T-helper 22 cell (primary cell): ENCODE data around the gene ARNT2.

Experiments
- DNase-seq: peaks from one replicate; pipeline ENCODE4 v3.0.0-alpha.2; 2020; ENCODE audit warnings: low read depth

ARNT2 gene

GRCh38 chr15:80578871-80579270 is 174.7 kb downstream of the ARNT2 start:
- DNase-seq, result no peak

- DNase-seq, result no peak
Measured at GRCh38 chr15:80579611-80580010, 175.4 kb downstream of the ARNT2 start.

- no peak for DNase-seq
Measured at GRCh38 chr15:80580106-80580505, 175.9 kb downstream of the ARNT2 start.

- DNase-seq, result no peak
Measured at GRCh38 chr15:80580536-80581260, 176.5 kb downstream of the ARNT2 start.

GRCh38 chr15:80581976-80582375 is 177.8 kb downstream of the ARNT2 start:
- no peak for DNase-seq

GRCh38 chr15:80582816-80583423 is 178.7 kb downstream of the ARNT2 start:
- DNase-seq, result no peak

- no peak for DNase-seq
Measured at GRCh38 chr15:80584561-80584964, 180.4 kb downstream of the ARNT2 start.

- DNase-seq, result no peak
Measured at GRCh38 chr15:80584973-80585525, 180.9 kb downstream of the ARNT2 start.

GRCh38 chr15:80585544-80586018 is 181.4 kb downstream of the ARNT2 start:
- no peak for DNase-seq

GRCh38 chr15:80586161-80586560 is 182.0 kb downstream of the ARNT2 start:
- DNase-seq, result no peak

- DNase-seq, result no peak
Measured at GRCh38 chr15:80587007-80587406, 182.8 kb downstream of the ARNT2 start.

- DNase-seq, result no peak
Measured at GRCh38 chr15:80587816-80588456, 183.8 kb downstream of the ARNT2 start.

GRCh38 chr15:80588801-80589200 is 184.6 kb downstream of the ARNT2 start:
- no peak for DNase-seq

GRCh38 chr15:80590761-80591355 is 186.7 kb downstream of the ARNT2 start:
- no peak for DNase-seq

GRCh38 chr15:80591471-80591870 is 187.3 kb downstream of the ARNT2 start:
- DNase-seq, result no peak

- DNase-seq, result no peak
Measured at GRCh38 chr15:80591938-80592825, 188.0 kb downstream of the ARNT2 start.

GRCh38 chr15:80593486-80594030 is 189.4 kb downstream of the ARNT2 start:
- DNase-seq, result no peak

- DNase-seq, result no peak
Measured at GRCh38 chr15:80594091-80594889, 190.1 kb downstream of the ARNT2 start.

- DNase-seq, result no peak
Measured at GRCh38 chr15:80595396-80595795, 191.2 kb downstream of the ARNT2 start.

GRCh38 chr15:80596521-80596976 is 192.4 kb downstream of the ARNT2 start:
- DNase-seq, result no peak
